SW480 (cell line): Measurements from ENCODE around the gene SNX27.
"Not testable (repeated sequence)": the region's sequence is repeated elsewhere in the genome, so short reads cannot be mapped to it uniquely, and the experiment has no call there.

ENCODE experiments used
- DNase-seq: peaks from one replicate; pipeline ENCODE4 v3.0.0-alpha.2; 2016; ENCODE audit warnings: low spot score

Gene SNX27

GRCh38 chr1:151604291-151604690 lies 7.6 kb upstream of the SNX27 start:
- DNase-seq, result no peak

GRCh38 chr1:151606384-151606783 lies 5.5 kb upstream of the SNX27 start:
- peak; percentile 72 for DNase-seq

- no peak for DNase-seq
These were observed 5.0 kb upstream of the SNX27 start for GRCh38 chr1:151606857-151607256.

GRCh38 chr1:151610142-151610541 lies 1.7 kb upstream of the SNX27 start:
- DNase-seq, result no peak

- DNase-seq, result peak; percentile 39
These were observed 511 bp upstream of the SNX27 start for GRCh38 chr1:151611288-151611790.

GRCh38 chr1:151612501-151613281 lies 841 bp downstream of the SNX27 start:
- peak; percentile 13 for DNase-seq

- DNase-seq, result no peak
These were observed 1.5 kb downstream of the SNX27 start for GRCh38 chr1:151613282-151613780.

GRCh38 chr1:151615711-151616504 lies 4.1 kb downstream of the SNX27 start:
- DNase-seq, result no peak

GRCh38 chr1:151616505-151616849 lies 4.6 kb downstream of the SNX27 start:
- DNase-seq, result no peak

GRCh38 chr1:151618003-151618402 lies 6.2 kb downstream of the SNX27 start:
- DNase-seq, result no peak

GRCh38 chr1:151618470-151618869 lies 6.6 kb downstream of the SNX27 start:
- no peak for DNase-seq

GRCh38 chr1:151618996-151619395 lies 7.1 kb downstream of the SNX27 start:
- DNase-seq, result not testable (repeated sequence)

- no peak for DNase-seq
These were observed 7.7 kb downstream of the SNX27 start for GRCh38 chr1:151619489-151620093.

GRCh38 chr1:151620286-151620685 lies 8.4 kb downstream of the SNX27 start:
- no peak for DNase-seq

GRCh38 chr1:151621351-151621750 lies 9.5 kb downstream of the SNX27 start:
- DNase-seq, result no peak

- no peak for DNase-seq
These were observed 12.9 kb downstream of the SNX27 start for GRCh38 chr1:151624783-151625182.

GRCh38 chr1:151626740-151627334 lies 15.0 kb downstream of the SNX27 start:
- DNase-seq, result no peak

GRCh38 chr1:151629278-151629677 lies 17.4 kb downstream of the SNX27 start:
- DNase-seq, result no peak

- no peak for DNase-seq
These were observed 23.7 kb downstream of the SNX27 start for GRCh38 chr1:151635479-151636072.

GRCh38 chr1:151638074-151638775 lies 26.4 kb downstream of the SNX27 start:
- DNase-seq, result no peak

- no peak for DNase-seq
These were observed 27.0 kb downstream of the SNX27 start for GRCh38 chr1:151638812-151639211.
